ENCODE results near the gene RBMS3.

GRCh38 chr3:29567501-29567900 is 286.6 kb downstream of the RBMS3 start:
- TF ChIP-seq CTCF (IDR thresholded peaks at IDR 0.05), result no peak
- no peak for TF ChIP-seq POLR2A (IDR thresholded peaks at IDR 0.05)
